BLaER1 treated with 17β-estradiol and CSF1 and Interleukin-3, amounts not matched to agents 10 nM and 100 nM (cell line): ENCODE measurements around the gene TMEM266.

Experiments
- H3K27ac ChIP-seq, 11 experiments: shearing (Covaris generic); formaldehyde crosslinking; 2 replicates each; pipeline ENCODE4 v1.8.1; 2022
- H3K27me3 ChIP-seq, 11 experiments: shearing (Covaris generic); formaldehyde crosslinking; 2 replicates each; pipeline ENCODE4 v1.8.1; 2022
- H3K36me3 ChIP-seq, 11 experiments: shearing (Covaris generic); formaldehyde crosslinking; 2 replicates each; pipeline ENCODE4 v1.8.1; 2022
- H3K4me1 ChIP-seq, 10 experiments: shearing (Covaris generic); formaldehyde crosslinking; 2 replicates each; pipeline ENCODE4 v1.8.1; 2022
- H3K4me2 ChIP-seq, 11 experiments: shearing (Covaris generic); formaldehyde crosslinking; 2 replicates each; pipeline ENCODE4 v1.8.1; 2022
- H3K4me3 ChIP-seq, 10 experiments: shearing (Covaris generic); formaldehyde crosslinking; 2 replicates each; pipeline ENCODE4 v1.8.1; 2022
- H3K9ac ChIP-seq, 11 experiments: shearing (Covaris generic); formaldehyde crosslinking; 2 replicates each; pipeline ENCODE4 v1.8.1; 2022
- H3K9me3 ChIP-seq, 11 experiments: shearing (Covaris generic); formaldehyde crosslinking; replicated peaks in 1 of 11; 2 replicates each; pipeline ENCODE4 v1.8.1; 2022
- H4K20me1 ChIP-seq, 11 experiments: shearing (Covaris generic); formaldehyde crosslinking; 2 replicates each; pipeline ENCODE4 v1.8.1; 2022
- Cebpa-rat ChIP-seq, 11 experiments: shearing (Covaris generic); IDR thresholded peaks; 2 replicates each; pipeline ENCODE4 v1.8.1; 2022

Gene TMEM266

GRCh38 chr15:76169911-76170800 is 110.4 kb downstream of the TMEM266 start:
- H3K9ac ChIP-seq: no peak overlapping the region
- no peaks in the 10 kb centered on the region for H3K36me3 ChIP-seq
- peaks cover 0 to under 1% (median 0%) of the 10 kb centered on the region in 11 experiments; a peak in 1 of 22 replicates for H4K20me1 ChIP-seq
- H3K4me2 ChIP-seq: peak overlapping the region in 3 of 11 experiments; percentile 41 to 80 (median 74); a peak in 6 of 22 replicates
- H3K4me3 ChIP-seq: no peak overlapping the region
- peaks cover 0 to 26% (median 6%) of the 10 kb centered on the region in 10 experiments; a peak in 7 of 20 replicates for H3K4me1 ChIP-seq
- H3K27me3 ChIP-seq: no peaks in the 10 kb centered on the region
- TF ChIP-seq Cebpa-rat (IDR thresholded peaks at IDR 0.05): no peak
- peaks cover 0 to 6% (median 0%) of the 10 kb centered on the region in 11 experiments; a peak in 1 of 22 replicates for H3K9me3 ChIP-seq
- H3K27ac ChIP-seq: no peak overlapping the region; a peak in 1 of 22 replicates

GRCh38 chr15:76172782-76173181 is 113.0 kb downstream of the TMEM266 start:
- Histone ChIP-seq H4K20me1 (no peaks in the 10 kb centered on the region), H3K9ac (no peak overlapping the region), H3K27ac (no peak overlapping the region), H3K9me3 (peaks cover 0 to 6% (median 0%) of the 10 kb centered on the region in 11 experiments; a peak in 1 of 22 replicates), H3K36me3 (no peaks in the 10 kb centered on the region), H3K27me3 (no peaks in the 10 kb centered on the region), H3K4me3 (no peak overlapping the region), H3K4me2 (no peak overlapping the region), H3K4me1 (peaks cover 0 to 26% (median 6%) of the 10 kb centered on the region in 10 experiments; a peak in 7 of 20 replicates)
- no peak for TF ChIP-seq Cebpa-rat (IDR thresholded peaks at IDR 0.05)

GRCh38 chr15:76173317-76173834 is 113.6 kb downstream of the TMEM266 start:
- Histone ChIP-seq H3K36me3 (no peaks in the 10 kb centered on the region), H3K27me3 (no peaks in the 10 kb centered on the region), H3K9ac (no peak overlapping the region), H3K4me3 (no peak overlapping the region), H3K9me3 (peaks cover 0 to 6% (median 0%) of the 10 kb centered on the region in 11 experiments; a peak in 1 of 22 replicates), H3K27ac (no peak overlapping the region), H3K4me1 (peaks cover 0 to 26% (median 6%) of the 10 kb centered on the region in 10 experiments; a peak in 7 of 20 replicates), H3K4me2 (no peak overlapping the region), H4K20me1 (no peaks in the 10 kb centered on the region)
- TF ChIP-seq Cebpa-rat (IDR thresholded peaks at IDR 0.05): no peak

GRCh38 chr15:76174654-76175053 is 114.9 kb downstream of the TMEM266 start:
- Histone ChIP-seq H3K4me2 (no peak overlapping the region), H3K9me3 (peaks cover 0 to 6% (median 0%) of the 10 kb centered on the region in 11 experiments; a peak in 1 of 22 replicates), H3K36me3 (no peaks in the 10 kb centered on the region), H4K20me1 (no peaks in the 10 kb centered on the region), H3K4me3 (no peak overlapping the region), H3K27me3 (no peaks in the 10 kb centered on the region), H3K27ac (no peak overlapping the region), H3K4me1 (peaks cover 0 to 14% (median 0%) of the 10 kb centered on the region in 10 experiments; a peak in 7 of 20 replicates), H3K9ac (no peak overlapping the region)
- TF ChIP-seq Cebpa-rat (IDR thresholded peaks at IDR 0.05): no peak

- Histone ChIP-seq H3K27ac (no peak overlapping the region), H3K36me3 (no peaks in the 10 kb centered on the region)
- no peak for TF ChIP-seq Cebpa-rat (IDR thresholded peaks at IDR 0.05)
Observed at GRCh38 chr15:76175442-76175841, 115.7 kb downstream of the TMEM266 start.

GRCh38 chr15:76176059-76176458 is 116.3 kb downstream of the TMEM266 start:
- Histone ChIP-seq H3K4me2 (no peak overlapping the region), H3K4me1 (no peaks in the 10 kb centered on the region), H3K27ac (no peak overlapping the region), H3K9ac (no peak overlapping the region), H3K27me3 (no peaks in the 10 kb centered on the region), H3K36me3 (no peaks in the 10 kb centered on the region), H3K9me3 (peaks cover 0 to 6% (median 0%) of the 10 kb centered on the region in 11 experiments; a peak in 1 of 22 replicates), H4K20me1 (no peaks in the 10 kb centered on the region), H3K4me3 (no peak overlapping the region)
- no peak for TF ChIP-seq Cebpa-rat (IDR thresholded peaks at IDR 0.05)

More at GRCh38 chr15:76175442-76175841, 115.7 kb downstream of the TMEM266 start:
- Histone ChIP-seq H3K4me2 (no peak overlapping the region), H3K27me3 (no peaks in the 10 kb centered on the region), H3K9me3 (peaks cover 0 to 6% (median 0%) of the 10 kb centered on the region in 11 experiments; a peak in 1 of 22 replicates), H4K20me1 (no peaks in the 10 kb centered on the region), H3K4me3 (no peak overlapping the region), H3K4me1 (peaks cover 0 to 6% (median 0%) of the 10 kb centered on the region in 10 experiments; a peak in 5 of 20 replicates), H3K9ac (no peak overlapping the region)

- H3K27me3 ChIP-seq: no peaks in the 10 kb centered on the region
- H3K4me3 ChIP-seq: no peak overlapping the region
- no peak overlapping the region for H3K4me2 ChIP-seq
- H3K9ac ChIP-seq: no peak overlapping the region
- peaks cover 0 to 6% (median 0%) of the 10 kb centered on the region in 11 experiments; a peak in 1 of 22 replicates for H3K9me3 ChIP-seq
- H3K4me1 ChIP-seq: no peaks in the 10 kb centered on the region
- H3K36me3 ChIP-seq: no peaks in the 10 kb centered on the region
- H3K27ac ChIP-seq: no peak overlapping the region
- no peaks in the 10 kb centered on the region; a peak in 1 of 22 replicates for H4K20me1 ChIP-seq
- TF ChIP-seq Cebpa-rat (IDR thresholded peaks at IDR 0.05): no peak
Observed at GRCh38 chr15:76176487-76177085, 116.8 kb downstream of the TMEM266 start.

GRCh38 chr15:76177491-76178040 is 117.8 kb downstream of the TMEM266 start:
- Histone ChIP-seq H3K4me2 (no peak overlapping the region), H3K27me3 (no peaks in the 10 kb centered on the region), H3K9ac (no peak overlapping the region), H3K4me1 (no peaks in the 10 kb centered on the region), H4K20me1 (no peaks in the 10 kb centered on the region; a peak in 1 of 22 replicates), H3K4me3 (no peak overlapping the region), H3K36me3 (no peaks in the 10 kb centered on the region), H3K27ac (no peak overlapping the region), H3K9me3 (peaks cover 0 to 6% (median 0%) of the 10 kb centered on the region in 11 experiments; a peak in 1 of 22 replicates)
- no peak for TF ChIP-seq Cebpa-rat (IDR thresholded peaks at IDR 0.05)
